IMR-90 (cell line): ENCODE measurements around the gene HEATR5A. TPM values are rescaled to one million over a fixed set of nuclear protein-coding genes. Genes with fewer than 3 reads are reported as not detected.

Experiments
- ATAC-seq: fragments of 200-7000 bp; cut with Tn5 transposase; 2 replicates; pipeline ENCODE4 v1.9.1; 2020; ENCODE audit warnings: low read depth, mild to moderate bottlenecking, moderate library complexity
- BruUV-seq: library from RNA; stranded (reverse); fragments of 400-500 nt; replicated peaks from 2 replicates; lab custom pipeline; 2021; lab: Mats Ljungman, UMichigan
- CTCF ChIA-PET: fragments of 300-600 bp; formaldehyde crosslinking; extraction: SDS; loops from one replicate; lab custom pipeline; 2021; ENCODE audit warnings: antibody characterized with exemption; lab: Yijun Ruan, JAX
- POLR2A ChIA-PET: fragments of 300-600 bp; sonication (Branson Sonifier 250); formaldehyde crosslinking; loops from one replicate; lab custom pipeline; 2022; ENCODE audit warnings: antibody characterized with exemption; ENCODE audit not compliant: unreplicated experiment; lab: Charles Lee
- DNase-seq: peaks from one replicate; pipeline ENCODE4 v3.0.0; 2013
- H2AFZ ChIP-seq: replicated peaks from 2 replicates; pipeline ENCODE3; 2013; ENCODE audit warnings: low read length, mild to moderate bottlenecking; ENCODE audit not compliant: poor library complexity
- H2AK5ac ChIP-seq: 2 replicates; pipeline ENCODE4 v1.6.1; 2013; ENCODE audit warnings: low read depth, low read length, inconsistent platforms
- H2AK9ac ChIP-seq: replicated peaks from 2 replicates; pipeline ENCODE3; 2013; ENCODE audit warnings: mild to moderate bottlenecking, low read depth, low read length, moderate library complexity; ENCODE audit not compliant: poor library complexity
- H2BK120ac ChIP-seq: 2 replicates; pipeline ENCODE4 v1.6.1; 2013; ENCODE audit warnings: low read depth, low read length, inconsistent platforms
- H2BK15ac ChIP-seq: 3 replicates; pipeline ENCODE4 v1.6.1; 2013; ENCODE audit warnings: low read depth, low read length, inconsistent platforms
- H2BK20ac ChIP-seq: 2 replicates; pipeline ENCODE4 v1.6.1; 2013; ENCODE audit warnings: low read depth, mild to moderate bottlenecking, inconsistent platforms, low read length, moderate library complexity
- H2BK5ac ChIP-seq: 2 replicates; pipeline ENCODE4 v1.6.1; 2013; ENCODE audit warnings: mild to moderate bottlenecking, low read depth, low read length, inconsistent platforms; ENCODE audit not compliant: poor library complexity, severe bottlenecking
- H3K14ac ChIP-seq: replicated peaks from 2 replicates; pipeline ENCODE4 v1.6.1; 2013; ENCODE audit warnings: low read depth, low read length, inconsistent platforms
- H3K18ac ChIP-seq: 2 replicates; pipeline ENCODE4 v1.6.1; 2013; ENCODE audit warnings: low read depth, low read length, control low read depth
- H3K23ac ChIP-seq: 2 replicates; pipeline ENCODE4 v1.6.1; 2013; ENCODE audit warnings: low read depth, low read length, inconsistent platforms
- H3K27ac ChIP-seq: 2 replicates; pipeline ENCODE4 v1.5.1; 2013; ENCODE audit warnings: mild to moderate bottlenecking, control low read depth, low read length; ENCODE audit not compliant: insufficient read depth
- H3K27me3 ChIP-seq: 2 replicates; pipeline ENCODE4 v1.6.1; 2013; ENCODE audit warnings: low read length; ENCODE audit not compliant: control insufficient read depth, insufficient read depth
- H3K36me3 ChIP-seq: 2 replicates; pipeline ENCODE4 v1.6.1; 2013; ENCODE audit warnings: low read length, mixed read lengths; ENCODE audit not compliant: control insufficient read depth, insufficient read depth
- H3K4ac ChIP-seq: 2 replicates; pipeline ENCODE4 v1.6.1; 2013; ENCODE audit warnings: low read depth, low read length, inconsistent platforms
- H3K4me1 ChIP-seq: 2 replicates; pipeline ENCODE4 v1.6.1; 2013; ENCODE audit warnings: low read length, mixed read lengths; ENCODE audit not compliant: control insufficient read depth, insufficient read depth
- H3K4me2 ChIP-seq: 2 replicates; pipeline ENCODE4 v1.6.1; 2013; ENCODE audit warnings: low read depth, mild to moderate bottlenecking, control low read depth, low read length, moderate library complexity
- H3K4me3 ChIP-seq: 2 replicates; pipeline ENCODE4 v1.5.1; 2013; ENCODE audit warnings: low read depth, mild to moderate bottlenecking, control low read depth, low read length, moderate library complexity; ENCODE audit not compliant: insufficient read depth
- H3K56ac ChIP-seq: 2 replicates; pipeline ENCODE4 v1.6.1; 2013; ENCODE audit warnings: low read length, inconsistent platforms; ENCODE audit not compliant: insufficient read depth; ENCODE audit errors: extremely low read depth
- H3K79me1 ChIP-seq, 2 experiments: 2 replicates each; pipeline ENCODE4 v1.6.1; 2013; ENCODE audit warnings: low read length in 2 of 2, inconsistent platforms in 1 of 2, low read depth in 1 of 2
- H3K9ac ChIP-seq: 2 replicates; pipeline ENCODE4 v1.6.1; 2013; ENCODE audit warnings: low read depth, low read length, control low read depth
- H3K9me1 ChIP-seq: 2 replicates; pipeline ENCODE4 v1.6.1; 2013; ENCODE audit warnings: low read length, inconsistent platforms; ENCODE audit not compliant: insufficient read depth
- H3K9me3 ChIP-seq: 2 replicates; pipeline ENCODE4 v1.6.1; 2013; ENCODE audit warnings: low read length; ENCODE audit not compliant: control insufficient read depth, insufficient read depth
- H4K20me1 ChIP-seq: 2 replicates; pipeline ENCODE4 v1.6.1; 2013; ENCODE audit warnings: low read length, inconsistent platforms; ENCODE audit not compliant: insufficient read depth
- H4K5ac ChIP-seq: 2 replicates; pipeline ENCODE4 v1.6.1; 2013; ENCODE audit warnings: mild to moderate bottlenecking, low read depth, low read length, control low read depth
- H4K8ac ChIP-seq, 2 experiments: 2 replicates each; pipeline ENCODE4 v1.6.1; 2013; ENCODE audit warnings: low read depth in 2 of 2, low read length in 2 of 2, control low read depth in 1 of 2, inconsistent platforms in 1 of 2
- H4K91ac ChIP-seq: 2 replicates; pipeline ENCODE4 v1.6.1; 2013; ENCODE audit warnings: low read depth, low read length, inconsistent platforms; ENCODE audit not compliant: insufficient read depth
- BHLHE40 ChIP-seq: fragments of 150-350 bp; IDR thresholded peaks from 2 replicates; pipeline ENCODE4 v1.6.1; 2016; ENCODE audit warnings: mild to moderate bottlenecking, low read depth, low read length
- CEBPB ChIP-seq: IDR thresholded peaks from 2 replicates; pipeline ENCODE4 v1.6.1; 2012; ENCODE audit warnings: low read depth, low read length, improper control_type of control experiment
- CHD1 ChIP-seq: IDR thresholded peaks from 2 replicates; pipeline ENCODE4 v1.6.1; 2012; ENCODE audit warnings: low read depth, low read length, improper control_type of control experiment
- FOS ChIP-seq: fragments of 150-350 bp; IDR thresholded peaks from 2 replicates; pipeline ENCODE4 v1.6.1; 2016; ENCODE audit warnings: low read depth, low read length
- MAFK ChIP-seq: IDR thresholded peaks from 2 replicates; pipeline ENCODE4 v1.6.1; 2012; ENCODE audit warnings: low read depth, low read length, improper control_type of control experiment
- MAZ ChIP-seq: IDR thresholded peaks from 2 replicates; pipeline ENCODE4 v1.6.1; 2012; ENCODE audit warnings: low read depth, mild to moderate bottlenecking, low read length, improper control_type of control experiment, moderate library complexity, borderline replicate concordance
- MXI1 ChIP-seq: IDR thresholded peaks from 2 replicates; pipeline ENCODE4 v1.6.1; 2012; ENCODE audit warnings: low read depth, mild to moderate bottlenecking, low read length, moderate library complexity, borderline replicate concordance
- NFE2L2 ChIP-seq: fragments of 150-350 bp; IDR thresholded peaks from 2 replicates; pipeline ENCODE4 v1.6.1; 2016; ENCODE audit warnings: low read depth, mild to moderate bottlenecking, low read length
- POLR2A ChIP-seq: IDR thresholded peaks from 2 replicates; pipeline ENCODE4 v1.6.1; 2012; ENCODE audit warnings: mild to moderate bottlenecking, low read depth, low read length
- RAD21 ChIP-seq: IDR thresholded peaks from 2 replicates; pipeline ENCODE4 v1.6.1; 2012; ENCODE audit warnings: low read length, improper control_type of control experiment
- RCOR1 ChIP-seq: IDR thresholded peaks from 2 replicates; pipeline ENCODE4 v1.6.1; 2012; ENCODE audit warnings: mild to moderate bottlenecking, low read length, improper control_type of control experiment; ENCODE audit not compliant: insufficient replicate concordance
- RFX5 ChIP-seq: IDR thresholded peaks from 2 replicates; pipeline ENCODE4 v1.8.0; 2012; ENCODE audit warnings: low read depth, mild to moderate bottlenecking, low read length, moderate library complexity
- SMC3 ChIP-seq: fragments of 150-350 bp; IDR thresholded peaks from 2 replicates; pipeline ENCODE4 v1.6.1; 2016; ENCODE audit warnings: low read depth, mild to moderate bottlenecking, antibody characterized with exemption, low read length, moderate library complexity
- whole genome bisulfite sequencing, 2 experiments: methylation state at CpG; one replicate each; pipeline versions ENCODE4 v1.1.5 to v1.1.7; 2013; ENCODE audit warnings: missing lambda C conversion rate in 2 of 2; ENCODE audit not compliant: insufficient read length in 1 of 2; ENCODE audit errors: extremely low coverage in 2 of 2; 5-methylcytosine and 5-hydroxymethylcytosine counted together
- dilution Hi-C: fragments of 300-500 bp; cut with HindIII; formaldehyde crosslinking; loops from one replicate; pipeline ENCODE4 v1.14.3; 2018; ENCODE audit warnings: low sequenced_read_pairs; ENCODE audit not compliant: unreplicated experiment
- in situ Hi-C: fragments of 300-500 bp; cut with MboI; formaldehyde crosslinking; loops from 3 replicates; pipeline ENCODE4 v1.14.3; 2019; ENCODE audit warnings: low sequenced_read_pairs, inconsistent platforms, mixed read lengths
- intact Hi-C: fragments of 100-400 bp; cut with micrococcal nuclease; formaldehyde crosslinking; loops from 2 replicates; pipeline ENCODE4 v1.10.0; 2022
- polyA plus RNA-seq, 3 experiments: library from polyadenylated mRNA; depleted of rRNA; stranded (reverse); fragments of >200 nt; gene quantifications; 2 replicates each; pipeline ENCODE4 v1.2.3, GENCODE V29; 2012; ENCODE audit warnings: low replicate concordance in 1 of 3
- total RNA-seq: library from RNA; depleted of rRNA; stranded (reverse); fragments of >200 nt; gene quantifications from 2 replicates; pipeline ENCODE4 v1.2.3, GENCODE V29; 2012
- TF ChIP-seq, protein P1 (sequence below): conservative IDR thresholded peaks from 2 replicates; pipeline ENCODE4 v1.5.1; 2012; ENCODE audit warnings: mild to moderate bottlenecking, low read depth, low read length, improper control_type of control experiment
- TF ChIP-seq, protein P2 (sequence below): fragments of 150-350 bp; IDR thresholded peaks from 2 replicates; pipeline ENCODE4 v1.6.1; 2016; ENCODE audit warnings: low read depth, mild to moderate bottlenecking, low read length, moderate library complexity, borderline replicate concordance
- TF ChIP-seq, protein P3 (sequence below): fragments of 150-350 bp; IDR thresholded peaks from 2 replicates; pipeline ENCODE4 v1.6.1; 2017; ENCODE audit warnings: mild to moderate bottlenecking, antibody characterized with exemption, low read length, low read depth

HEATR5A gene
- total and polyA plus RNA-seq, 2 of the 4 experiments (the other 2 are of a cell fraction) = 14.0 to 48.9 TPM

DNA sequence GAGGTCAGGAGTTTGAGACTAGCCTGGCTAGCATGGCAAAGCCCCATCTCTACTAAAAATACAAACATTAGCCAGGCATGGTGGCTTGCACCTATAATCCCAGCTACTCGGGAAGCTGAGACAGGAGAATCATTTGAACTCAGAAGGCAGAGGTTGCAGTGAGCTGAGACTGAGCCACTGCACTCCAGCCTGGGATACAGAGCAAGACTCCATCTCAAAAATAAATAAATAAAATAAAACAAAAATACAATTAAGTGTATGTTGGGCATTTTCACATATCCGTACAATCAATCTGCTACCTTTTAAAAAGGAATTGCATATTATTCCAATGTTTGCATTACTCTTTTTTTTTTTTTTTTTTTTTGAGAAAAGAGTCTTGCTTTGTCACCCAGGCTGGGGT, 165.1 kb downstream of the HEATR5A start:
- Histone ChIP-seq H4K91ac (no peak overlapping the region), H3K56ac (no peak overlapping the region), H3K4me3 (no peak overlapping the region), H3K4ac (no peak overlapping the region), H2BK120ac (no peak overlapping the region), H3K4me1 (no peaks in the 10 kb centered on the region), H2BK20ac (no peak overlapping the region), H3K9me1 (no peaks in the 10 kb centered on the region), H4K20me1 (no peaks in the 10 kb centered on the region), H3K4me2 (no peak overlapping the region), H2AFZ (no peak overlapping the region), H3K27ac (no peak overlapping the region), H2AK9ac (no peak overlapping the region), H2AK5ac (no peak overlapping the region), H2BK15ac (no peak overlapping the region), H2BK5ac (no peak overlapping the region), H3K18ac (no peak overlapping the region), H3K79me1 (no peaks in the 10 kb centered on the region), H3K36me3 (no peaks in the 10 kb centered on the region), H3K14ac (no peak overlapping the region), H3K23ac (no peak overlapping the region), H4K8ac (no peak overlapping the region), H3K9me3 (no peaks in the 10 kb centered on the region), H3K9ac (no peak overlapping the region), H3K27me3 (no peaks in the 10 kb centered on the region), H4K5ac (no peak overlapping the region)
- POLR2A ChIA-PET = no interaction called here
- intact Hi-C loops = no loop called here
- TF ChIP-seq MAFK (no peak), NFE2L2 (no peak), FOS (no peak), MAZ (no peak), BHLHE40 (no peak), RAD21 (no peak), MXI1 (no peak), POLR2A (no peak), RFX5 (no peak), CHD1 (no peak), SMC3 (no peak), RCOR1 (no peak), CEBPB (no peak)
- TF ChIP-seq, protein P1, sequence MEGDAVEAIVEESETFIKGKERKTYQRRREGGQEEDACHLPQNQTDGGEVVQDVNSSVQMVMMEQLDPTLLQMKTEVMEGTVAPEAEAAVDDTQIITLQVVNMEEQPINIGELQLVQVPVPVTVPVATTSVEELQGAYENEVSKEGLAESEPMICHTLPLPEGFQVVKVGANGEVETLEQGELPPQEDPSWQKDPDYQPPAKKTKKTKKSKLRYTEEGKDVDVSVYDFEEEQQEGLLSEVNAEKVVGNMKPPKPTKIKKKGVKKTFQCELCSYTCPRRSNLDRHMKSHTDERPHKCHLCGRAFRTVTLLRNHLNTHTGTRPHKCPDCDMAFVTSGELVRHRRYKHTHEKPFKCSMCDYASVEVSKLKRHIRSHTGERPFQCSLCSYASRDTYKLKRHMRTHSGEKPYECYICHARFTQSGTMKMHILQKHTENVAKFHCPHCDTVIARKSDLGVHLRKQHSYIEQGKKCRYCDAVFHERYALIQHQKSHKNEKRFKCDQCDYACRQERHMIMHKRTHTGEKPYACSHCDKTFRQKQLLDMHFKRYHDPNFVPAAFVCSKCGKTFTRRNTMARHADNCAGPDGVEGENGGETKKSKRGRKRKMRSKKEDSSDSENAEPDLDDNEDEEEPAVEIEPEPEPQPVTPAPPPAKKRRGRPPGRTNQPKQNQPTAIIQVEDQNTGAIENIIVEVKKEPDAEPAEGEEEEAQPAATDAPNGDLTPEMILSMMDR = no peak
- TF ChIP-seq, protein P2, sequence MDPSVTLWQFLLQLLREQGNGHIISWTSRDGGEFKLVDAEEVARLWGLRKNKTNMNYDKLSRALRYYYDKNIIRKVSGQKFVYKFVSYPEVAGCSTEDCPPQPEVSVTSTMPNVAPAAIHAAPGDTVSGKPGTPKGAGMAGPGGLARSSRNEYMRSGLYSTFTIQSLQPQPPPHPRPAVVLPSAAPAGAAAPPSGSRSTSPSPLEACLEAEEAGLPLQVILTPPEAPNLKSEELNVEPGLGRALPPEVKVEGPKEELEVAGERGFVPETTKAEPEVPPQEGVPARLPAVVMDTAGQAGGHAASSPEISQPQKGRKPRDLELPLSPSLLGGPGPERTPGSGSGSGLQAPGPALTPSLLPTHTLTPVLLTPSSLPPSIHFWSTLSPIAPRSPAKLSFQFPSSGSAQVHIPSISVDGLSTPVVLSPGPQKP = no peak
- TF ChIP-seq, protein P3, sequence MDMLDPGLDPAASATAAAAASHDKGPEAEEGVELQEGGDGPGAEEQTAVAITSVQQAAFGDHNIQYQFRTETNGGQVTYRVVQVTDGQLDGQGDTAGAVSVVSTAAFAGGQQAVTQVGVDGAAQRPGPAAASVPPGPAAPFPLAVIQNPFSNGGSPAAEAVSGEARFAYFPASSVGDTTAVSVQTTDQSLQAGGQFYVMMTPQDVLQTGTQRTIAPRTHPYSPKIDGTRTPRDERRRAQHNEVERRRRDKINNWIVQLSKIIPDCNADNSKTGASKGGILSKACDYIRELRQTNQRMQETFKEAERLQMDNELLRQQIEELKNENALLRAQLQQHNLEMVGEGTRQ = no peak
- no peak for DNase-seq
- CTCF ChIA-PET = interaction anchor here (0.6 kb wide), 1 partner anchor 36 kb away, joined by 3 read pairs; no protein-coding TSS in a partner anchor
- no peak for ATAC-seq
- no TSS peak for BruUV-seq
- dilution Hi-C loops = no loop called here
- in situ Hi-C loops = no loop called here
- no CpG with 5 or more reads among the region's 2 CpGs for WGBS, 2 experiments
